Upper lobe of left lung (tissue), 6 donors: Measurements from ENCODE around the gene COA8. TPM values are rescaled to one million over a fixed set of nuclear protein-coding genes. Genes with fewer than 3 reads are reported as not detected.

ENCODE experiments used
- ATAC-seq, 2 donors: fragments of 200-7000 bp; cut with Tn5 transposase; one replicate each; pipeline ENCODE4 v1.9.1; 2022; ENCODE audit warnings: mild to moderate bottlenecking in 2 of 2, moderate library complexity in 2 of 2; ENCODE audit not compliant: low FRiP score in 2 of 2
- DNase-seq, 2 donors: peaks; one replicate each; pipeline ENCODE4 v3.0.0-alpha.2; 2019 to 2020
- H3K27ac ChIP-seq, 4 donors: fragments of 200-600 bp; sonication (generic); one replicate each; pipeline ENCODE4 v1.5.1; 2016 to 2019
- H3K27me3 ChIP-seq, 4 donors: fragments of 200-600 bp; sonication (generic); one replicate each; pipeline ENCODE4 v1.5.1; 2017 to 2019
- H3K36me3 ChIP-seq, 4 donors: fragments of 200-600 bp; sonication (generic); one replicate each; pipeline ENCODE4 v1.5.1; 2016 to 2019
- H3K4me1 ChIP-seq, 4 donors: fragments of 200-600 bp; sonication (generic); one replicate each; pipeline ENCODE4 v1.5.1; 2018 to 2019
- H3K4me3 ChIP-seq, 4 donors: fragments of 200-600 bp; sonication (generic); one replicate each; pipeline ENCODE4 v1.5.1; 2017 to 2019; ENCODE audit warnings: mild to moderate bottlenecking in 2 of 4, moderate library complexity in 1 of 4
- H3K9me3 ChIP-seq, 4 donors: fragments of 200-600 bp; sonication (generic); one replicate each; pipeline ENCODE4 v1.5.1; 2018 to 2019
- EP300 ChIP-seq, 4 donors: sonication (generic); formaldehyde crosslinking; IDR thresholded peaks; one replicate each; pipeline ENCODE4 v1.5.1; 2017; ENCODE audit warnings: antibody characterized with exemption in 4 of 4, control low read depth in 2 of 4
- POLR2A ChIP-seq, 4 donors: fragments of 450-650 bp; IDR thresholded peaks; one replicate each; pipeline ENCODE4 v1.5.1; 2016 to 2017; ENCODE audit warnings: antibody characterized with exemption in 4 of 4, mild to moderate bottlenecking in 2 of 4
- POLR2AphosphoS5 ChIP-seq, 2 donors: sonication (generic); formaldehyde crosslinking; IDR thresholded peaks; one replicate each; pipeline ENCODE4 v1.5.1; 2017; ENCODE audit warnings: antibody characterized with exemption in 2 of 2
- WGBS, 2 donors: methylation state at CpG; one replicate each; pipeline ENCODE4 v1.1.5; 2017 to 2018; 5-methylcytosine and 5-hydroxymethylcytosine counted together
- total RNA-seq, 6 donors: library from RNA; depleted of rRNA in 4 of 6; stranded (reverse); fragments of >200 nt in 4 of 6; gene quantifications; one replicate each; pipeline versions ENCODE4 v1.1.0 to v1.2.1, GENCODE V29; 2016 to 2021
- TF ChIP-seq, protein P1 (sequence below), 6 experiments: fragments of 450-650 bp in 4 of 6; fragments of 200-600 bp in 2 of 6; sonication (generic) in 2 of 6; IDR thresholded peaks; one replicate each; pipeline ENCODE4 v1.5.1; 2016 to 2019; ENCODE audit warnings: antibody characterized with exemption in 6 of 6
- donor health status: DM: no; HTN: no; CAD: no; lungs with moderate emphysema.
- donor health status: DM: no; HTN: yes; CAD: no; lungs with severe emphysema.

The COA8 gene, protein sequence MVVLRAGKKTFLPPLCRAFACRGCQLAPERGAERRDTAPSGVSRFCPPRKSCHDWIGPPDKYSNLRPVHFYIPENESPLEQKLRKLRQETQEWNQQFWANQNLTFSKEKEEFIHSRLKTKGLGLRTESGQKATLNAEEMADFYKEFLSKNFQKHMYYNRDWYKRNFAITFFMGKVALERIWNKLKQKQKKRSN
- 10 to 100 TPM; 12.6 to 38.3 (median 28.6) TPM for total RNA-seq

DNA sequence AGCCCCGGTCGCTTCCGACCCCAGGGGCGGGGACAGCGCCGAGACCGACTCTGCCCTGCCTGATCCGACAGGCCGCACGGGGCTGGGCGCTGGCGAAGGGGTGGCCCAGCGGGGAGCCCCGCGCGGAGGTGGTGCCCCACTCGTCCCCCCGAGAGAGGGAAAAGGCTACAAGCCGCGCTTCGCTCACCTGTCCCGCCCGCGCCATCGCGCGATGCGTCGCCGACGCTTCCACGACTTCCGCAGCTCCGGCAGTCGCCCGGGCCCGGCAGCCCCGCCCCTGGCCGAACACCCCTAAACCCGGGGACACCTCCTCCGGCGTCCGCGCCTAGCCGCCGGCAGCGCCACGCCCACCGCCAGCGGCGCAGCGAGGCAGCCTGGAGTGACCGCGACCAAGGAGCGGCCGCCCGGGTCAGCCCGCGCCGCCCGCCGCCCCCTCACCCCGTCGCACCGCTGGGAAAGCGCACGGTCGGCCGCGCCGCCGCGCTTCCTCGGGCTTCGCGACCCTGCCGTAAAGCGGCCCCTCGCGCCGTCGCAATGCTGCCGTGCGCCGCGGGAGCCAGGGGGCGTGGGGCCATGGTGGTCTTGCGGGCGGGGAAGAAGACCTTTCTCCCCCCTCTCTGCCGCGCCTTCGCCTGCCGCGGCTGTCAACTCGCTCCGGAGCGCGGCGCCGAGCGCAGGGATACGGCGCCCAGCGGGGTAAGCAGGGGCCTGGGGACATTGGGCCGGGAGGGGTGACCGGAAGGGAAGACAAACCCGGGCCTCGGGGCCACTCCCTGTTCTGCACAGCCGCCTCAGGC lies at the start of gene COA8, which contains the start of gene BAG5:
Gene COA8 (plus strand): TSS at position 532 of the 797 bp plus-strand sequence. CDS start 42 bp downstream, at position 574.
Gene BAG5 (minus strand): TSS at position 229 of the 797 bp plus-strand sequence. CDS start 1,493 bp downstream, outside the sequence.
- Histone ChIP-seq H3K9me3 (no peaks in the 10 kb centered on the region), H3K4me1 (peaks cover 43 to 62% (median 54%) of the 10 kb centered on the region in 4 donors), H3K36me3 (peaks cover 8 to 34% (median 16%) of the 10 kb centered on the region in 4 donors), H3K27me3 (no peaks in the 10 kb centered on the region), H3K27ac (peak within 1 kb of the TSS; percentile 91 to 99 (median 98)), H3K4me3 (peak within 1 kb of the TSS; percentile 84 to 99 (median 98))
- ATAC-seq (peak; percentile 90 to 93), DNase-seq (peak; percentile 88 to 98)
- peak in 3 of 4 donors; percentile 29 to 91 (median 88) for TF ChIP-seq POLR2A (IDR thresholded peaks at IDR 0.05)
- TF ChIP-seq EP300 (IDR thresholded peaks at IDR 0.05) = no peak
- peak; percentile 78 to 83 for TF ChIP-seq POLR2AphosphoS5 (IDR thresholded peaks at IDR 0.05)
- TF ChIP-seq, protein P1, sequence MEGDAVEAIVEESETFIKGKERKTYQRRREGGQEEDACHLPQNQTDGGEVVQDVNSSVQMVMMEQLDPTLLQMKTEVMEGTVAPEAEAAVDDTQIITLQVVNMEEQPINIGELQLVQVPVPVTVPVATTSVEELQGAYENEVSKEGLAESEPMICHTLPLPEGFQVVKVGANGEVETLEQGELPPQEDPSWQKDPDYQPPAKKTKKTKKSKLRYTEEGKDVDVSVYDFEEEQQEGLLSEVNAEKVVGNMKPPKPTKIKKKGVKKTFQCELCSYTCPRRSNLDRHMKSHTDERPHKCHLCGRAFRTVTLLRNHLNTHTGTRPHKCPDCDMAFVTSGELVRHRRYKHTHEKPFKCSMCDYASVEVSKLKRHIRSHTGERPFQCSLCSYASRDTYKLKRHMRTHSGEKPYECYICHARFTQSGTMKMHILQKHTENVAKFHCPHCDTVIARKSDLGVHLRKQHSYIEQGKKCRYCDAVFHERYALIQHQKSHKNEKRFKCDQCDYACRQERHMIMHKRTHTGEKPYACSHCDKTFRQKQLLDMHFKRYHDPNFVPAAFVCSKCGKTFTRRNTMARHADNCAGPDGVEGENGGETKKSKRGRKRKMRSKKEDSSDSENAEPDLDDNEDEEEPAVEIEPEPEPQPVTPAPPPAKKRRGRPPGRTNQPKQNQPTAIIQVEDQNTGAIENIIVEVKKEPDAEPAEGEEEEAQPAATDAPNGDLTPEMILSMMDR (IDR thresholded peaks at IDR 0.05) = peak in 3 of 6 experiments; percentile 36 to 48 (median 44)
- 0 to 3% methylated on average over 16 to 17 of the region's 109 CpGs for WGBS, 2 donors

DNA sequence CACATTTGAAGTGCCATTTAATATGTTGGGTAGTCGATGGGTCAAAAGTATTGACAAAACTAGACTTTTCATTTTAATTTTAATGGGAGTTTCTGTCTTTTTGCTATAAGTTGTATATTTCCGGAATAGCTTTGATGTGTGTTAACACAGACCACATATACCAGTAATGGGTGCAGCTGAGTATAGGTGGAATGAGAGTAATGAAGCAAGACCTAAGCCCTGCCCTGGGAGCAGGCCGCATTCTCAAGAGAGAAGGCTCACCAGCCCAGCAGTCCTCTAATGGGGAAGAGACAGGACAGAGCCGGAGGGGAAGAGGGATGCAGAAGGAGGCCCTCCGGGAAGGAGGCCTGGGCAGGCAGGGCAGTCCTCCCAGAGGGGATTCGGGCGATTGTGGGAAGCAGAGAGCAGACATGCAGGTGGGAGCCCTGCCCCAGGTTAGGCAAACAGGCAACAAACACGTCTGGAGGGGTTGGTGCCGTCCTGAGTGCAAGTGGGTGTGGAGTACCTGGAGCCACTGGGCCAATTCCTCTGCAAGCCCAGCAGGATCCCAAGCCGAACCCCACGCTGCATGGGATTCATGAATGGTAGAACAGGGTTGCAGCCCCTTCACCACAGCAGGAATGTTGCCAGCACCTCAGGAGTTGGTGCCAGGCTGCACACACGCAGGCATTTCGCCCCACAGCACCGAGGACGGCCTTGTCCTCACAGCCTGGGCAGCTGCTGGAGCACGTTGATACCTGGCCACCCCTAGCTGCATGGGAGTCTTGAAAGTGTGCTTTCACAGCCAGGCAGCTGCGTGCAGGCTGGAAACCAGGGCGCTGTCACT lies 48.0 kb upstream of the COA8 start:
- no peak for DNase-seq
- WGBS, 2 donors = 84 to 88% methylated on average over 9 to 15 of the region's 18 CpGs
- no peak overlapping the region for H3K4me3 ChIP-seq
- TF ChIP-seq, protein P1 (IDR thresholded peaks at IDR 0.05) = no peak
- TF ChIP-seq POLR2AphosphoS5 (IDR thresholded peaks at IDR 0.05) (no peak), POLR2A (IDR thresholded peaks at IDR 0.05) (no peak), EP300 (IDR thresholded peaks at IDR 0.05) (no peak)
- H3K36me3 ChIP-seq = peaks cover 0 to 21% (median 8%) of the 10 kb centered on the region in 4 donors
- no peaks in the 10 kb centered on the region for H3K9me3 ChIP-seq
- H3K27ac ChIP-seq = peak overlapping the region in 2 of 4 donors; percentile 48 to 49
- no peaks in the 10 kb centered on the region for H3K27me3 ChIP-seq
- ATAC-seq = no peak
- H3K4me1 ChIP-seq = peaks cover 29 to 43% (median 35%) of the 10 kb centered on the region in 4 donors

DNA sequence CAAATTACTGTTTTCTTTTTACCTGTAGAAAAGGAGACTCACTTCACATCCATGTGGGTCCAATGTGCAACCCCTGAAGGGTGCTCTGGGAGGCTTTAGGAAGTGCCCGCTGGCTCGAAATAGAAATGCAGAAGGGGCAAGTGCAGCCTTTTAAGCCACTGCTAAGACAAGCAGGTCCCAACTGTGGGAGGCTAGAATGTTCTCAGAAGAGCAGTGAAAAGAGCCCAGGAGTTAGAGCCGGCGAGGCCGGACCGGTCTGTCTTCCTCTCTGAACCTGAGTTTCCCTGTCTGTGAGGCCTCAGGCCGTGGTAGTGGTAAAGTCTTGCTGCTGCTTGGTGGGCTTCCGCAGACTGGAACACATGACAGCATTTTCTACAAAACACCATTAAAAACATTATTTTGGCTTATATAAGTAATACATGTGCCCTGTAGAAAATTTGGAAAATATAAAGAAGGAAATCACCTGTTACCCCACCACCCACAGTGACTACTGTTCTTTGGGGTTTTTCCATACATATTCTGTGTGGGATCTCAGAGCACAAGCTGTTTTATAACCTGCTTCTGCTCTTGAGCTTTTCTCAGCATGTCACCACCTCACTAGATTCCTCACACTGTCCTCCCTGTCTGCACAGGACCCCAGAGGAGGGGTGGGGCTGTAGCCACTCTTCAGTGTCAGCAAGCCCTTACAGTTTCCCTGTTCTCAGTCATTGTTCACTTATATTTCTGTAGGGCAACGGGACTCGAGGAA lies 46.2 kb upstream of the COA8 start:
- ATAC-seq (no peak), DNase-seq (no peak)
- Histone ChIP-seq H3K27me3 (peaks cover 0 to 4% (median 2%) of the 10 kb centered on the region in 4 donors), H3K9me3 (no peaks in the 10 kb centered on the region), H3K36me3 (peaks cover 0 to 4% (median under 1%) of the 10 kb centered on the region in 4 donors), H3K4me1 (peaks cover 44 to 56% (median 51%) of the 10 kb centered on the region in 4 donors), H3K4me3 (no peak overlapping the region), H3K27ac (no peak overlapping the region)
- WGBS, 2 donors = 72 to 74% methylated on average over 10 of the region's 10 CpGs
- TF ChIP-seq EP300 (IDR thresholded peaks at IDR 0.05) (no peak), POLR2A (IDR thresholded peaks at IDR 0.05) (no peak), POLR2AphosphoS5 (IDR thresholded peaks at IDR 0.05) (no peak)
- TF ChIP-seq, protein P1 (IDR thresholded peaks at IDR 0.05) = no peak

DNA sequence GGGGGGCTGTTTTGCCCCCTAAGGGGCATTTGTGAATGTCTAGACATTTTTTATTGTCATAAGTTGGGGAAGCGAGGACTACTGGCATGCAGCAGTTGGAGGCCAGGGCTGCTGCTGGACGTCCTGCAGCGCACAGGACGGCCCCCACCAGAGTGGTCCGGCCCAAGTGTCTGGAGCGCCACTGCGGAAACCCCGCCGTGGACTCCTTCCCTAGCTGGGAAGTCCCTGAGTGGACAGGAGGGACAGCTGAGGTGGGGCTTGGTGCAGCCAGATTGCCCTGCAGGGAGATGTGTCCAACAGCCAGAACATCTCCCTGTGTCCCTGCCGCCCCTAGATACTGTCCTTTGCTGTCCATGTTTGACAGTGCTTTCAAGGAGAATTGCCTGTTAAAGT lies 45.6 kb upstream of the COA8 start:
- WGBS, 2 donors = 71 to 84% methylated on average over 10 of the region's 10 CpGs
- Histone ChIP-seq H3K9me3 (no peaks in the 10 kb centered on the region), H3K36me3 (peaks cover 0 to 4% (median 0%) of the 10 kb centered on the region in 4 donors), H3K4me3 (no peak overlapping the region), H3K27ac (no peak overlapping the region), H3K27me3 (peaks cover 0 to 7% (median 7%) of the 10 kb centered on the region in 4 donors), H3K4me1 (peaks cover 50 to 62% (median 56%) of the 10 kb centered on the region in 4 donors)
- DNase-seq (no peak), ATAC-seq (no peak)
- no peak for TF ChIP-seq POLR2AphosphoS5 (IDR thresholded peaks at IDR 0.05)
